Esophagus muscularis mucosa (tissue), 3 donors: ENCODE results near the gene EID2.

Source experiments
- POLR2A ChIP-seq: fragments of 450-650 bp; IDR thresholded peaks from one replicate; pipeline ENCODE4 v1.6.1; 2017; ENCODE audit warnings: antibody characterized with exemption, moderate library complexity, mild to moderate bottlenecking, low read depth
- POLR2AphosphoS5 ChIP-seq, 2 donors: sonication (generic); formaldehyde crosslinking; IDR thresholded peaks; one replicate each; pipeline ENCODE4 v1.6.1; 2017; ENCODE audit warnings: antibody characterized with exemption in 2 of 2
- TF ChIP-seq, protein P1 (sequence below), 3 experiments: fragments of 200-600 bp in 2 of 3; fragments of 450-650 bp in 1 of 3; sonication (generic) in 2 of 3; IDR thresholded peaks; one replicate each; pipeline ENCODE4 v1.5.1; 2017 to 2019; ENCODE audit warnings: antibody characterized with exemption in 3 of 3, mild to moderate bottlenecking in 2 of 3, moderate library complexity in 1 of 3

DNA sequence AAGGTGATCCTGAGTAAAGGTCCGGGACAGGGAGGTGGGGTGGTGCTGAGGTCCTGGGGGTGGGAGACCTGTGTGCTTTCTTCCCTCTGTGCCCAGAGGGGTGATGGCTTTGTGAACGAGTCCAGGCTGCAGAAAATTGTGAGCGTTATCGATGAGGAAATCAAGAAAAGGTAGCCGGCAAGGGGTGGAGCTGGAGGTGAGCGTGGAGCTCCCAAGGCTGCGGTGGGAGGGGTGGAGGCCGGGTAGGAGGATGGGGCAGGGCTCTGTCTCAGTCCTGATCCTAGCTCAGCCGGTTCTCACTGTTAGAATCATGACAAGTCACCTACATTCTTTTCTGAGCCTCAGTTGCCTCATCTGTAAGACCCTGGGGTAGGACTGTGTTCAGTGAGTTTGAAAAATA, 21.0 kb downstream of the EID2 start:
- TF ChIP-seq POLR2AphosphoS5 (IDR thresholded peaks at IDR 0.05) (no peak), POLR2A (no peak)
- TF ChIP-seq, protein P1, sequence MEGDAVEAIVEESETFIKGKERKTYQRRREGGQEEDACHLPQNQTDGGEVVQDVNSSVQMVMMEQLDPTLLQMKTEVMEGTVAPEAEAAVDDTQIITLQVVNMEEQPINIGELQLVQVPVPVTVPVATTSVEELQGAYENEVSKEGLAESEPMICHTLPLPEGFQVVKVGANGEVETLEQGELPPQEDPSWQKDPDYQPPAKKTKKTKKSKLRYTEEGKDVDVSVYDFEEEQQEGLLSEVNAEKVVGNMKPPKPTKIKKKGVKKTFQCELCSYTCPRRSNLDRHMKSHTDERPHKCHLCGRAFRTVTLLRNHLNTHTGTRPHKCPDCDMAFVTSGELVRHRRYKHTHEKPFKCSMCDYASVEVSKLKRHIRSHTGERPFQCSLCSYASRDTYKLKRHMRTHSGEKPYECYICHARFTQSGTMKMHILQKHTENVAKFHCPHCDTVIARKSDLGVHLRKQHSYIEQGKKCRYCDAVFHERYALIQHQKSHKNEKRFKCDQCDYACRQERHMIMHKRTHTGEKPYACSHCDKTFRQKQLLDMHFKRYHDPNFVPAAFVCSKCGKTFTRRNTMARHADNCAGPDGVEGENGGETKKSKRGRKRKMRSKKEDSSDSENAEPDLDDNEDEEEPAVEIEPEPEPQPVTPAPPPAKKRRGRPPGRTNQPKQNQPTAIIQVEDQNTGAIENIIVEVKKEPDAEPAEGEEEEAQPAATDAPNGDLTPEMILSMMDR (IDR thresholded peaks at IDR 0.05), result no peak
